OCI-LY7 (cell line): ENCODE results near the gene CALM1. TPM values are rescaled to one million over a fixed set of nuclear protein-coding genes. Genes with fewer than 3 reads are reported as not detected.

Source experiments
- BruUV-seq: library from RNA; stranded (reverse); fragments of 400-500 nt; replicated peaks from 2 replicates; lab custom pipeline; 2021; lab: Mats Ljungman, UMichigan
- CTCF ChIA-PET: fragments of 300-600 bp; sonication (Branson Sonifier 250); formaldehyde crosslinking; loops from one replicate; lab custom pipeline; 2022; ENCODE audit warnings: antibody characterized with exemption; ENCODE audit not compliant: unreplicated experiment; lab: Charles Lee
- POLR2A ChIA-PET: fragments of 300-600 bp; sonication (Branson Sonifier 250); formaldehyde crosslinking; loops from one replicate; lab custom pipeline; 2022; ENCODE audit warnings: antibody characterized with exemption; lab: Charles Lee
- DNase-seq: peaks from one replicate; pipeline ENCODE4 v3.0.0-alpha.2; 2015; ENCODE audit warnings: low spot score
- H2AFZ ChIP-seq: fragments of 200-600 bp; sonication (generic), shearing (Covaris generic); 2 replicates; pipeline ENCODE4 v1.6.1; 2014; ENCODE audit warnings: mild to moderate bottlenecking, antibody characterized with exemption, low read length, moderate library complexity
- H3K27ac ChIP-seq: fragments of 200-600 bp; sonication (generic); 2 replicates; pipeline ENCODE4 v1.5.1; 2014; ENCODE audit warnings: mixed run types, low read depth, mild to moderate bottlenecking, moderate library complexity, low read length, inconsistent platforms; ENCODE audit not compliant: poor library complexity, severe bottlenecking
- H3K36me3 ChIP-seq: fragments of 200-600 bp; sonication (generic); 2 replicates; pipeline ENCODE4 v1.6.1; 2014; ENCODE audit warnings: mild to moderate bottlenecking, antibody characterized with exemption, low read length, moderate library complexity, mixed read lengths; ENCODE audit not compliant: insufficient read depth
- H3K4me1 ChIP-seq: fragments of 200-600 bp; sonication (generic); 2 replicates; pipeline ENCODE4 v1.5.1; 2014; ENCODE audit warnings: mild to moderate bottlenecking, low read length; ENCODE audit not compliant: insufficient read depth, poor library complexity, severe bottlenecking
- H3K4me2 ChIP-seq: fragments of 200-600 bp; sonication (generic); 2 replicates; pipeline ENCODE4 v1.6.1; 2014; ENCODE audit warnings: mild to moderate bottlenecking, low read length
- H3K4me3 ChIP-seq: fragments of 200-600 bp; sonication (generic); 2 replicates; pipeline ENCODE4 v1.5.1; 2014; ENCODE audit warnings: mild to moderate bottlenecking, low read depth, low read length; ENCODE audit not compliant: poor library complexity, severe bottlenecking
- H3K79me2 ChIP-seq: fragments of 200-600 bp; sonication (generic); 2 replicates; pipeline ENCODE4 v1.6.1; 2016; ENCODE audit warnings: low read depth, mild to moderate bottlenecking, low read length, moderate library complexity, mixed read lengths; ENCODE audit not compliant: insufficient read depth
- H3K9me2 ChIP-seq: fragments of 200-600 bp; sonication (generic); 2 replicates; pipeline ENCODE4 v1.6.1; 2016; ENCODE audit warnings: mild to moderate bottlenecking, low read length, mixed read lengths; ENCODE audit not compliant: insufficient read depth
- H3K9me3 ChIP-seq: fragments of 200-600 bp; sonication (generic); 2 replicates; pipeline ENCODE4 v1.6.1; 2014; ENCODE audit warnings: mild to moderate bottlenecking, mixed run types, low read length, mixed read lengths
- H4K20me1 ChIP-seq: fragments of 200-600 bp; sonication (generic); 2 replicates; pipeline ENCODE4 v1.6.1; 2014; ENCODE audit warnings: mild to moderate bottlenecking, antibody characterized with exemption, low read length, moderate library complexity, mixed read lengths; ENCODE audit not compliant: insufficient read depth
- CTCF ChIP-seq: fragments of 200-600 bp; sonication (generic); conservative IDR thresholded peaks from 2 replicates; pipeline ENCODE4 v1.5.1; 2014; ENCODE audit warnings: mild to moderate bottlenecking, antibody characterized with exemption, low read length, moderate library complexity, mixed read lengths
- EZH2phosphoT487 ChIP-seq: fragments of 200-600 bp; sonication (generic); IDR thresholded peaks from 2 replicates; pipeline ENCODE4 v1.6.1; 2018; ENCODE audit warnings: low read depth, borderline replicate concordance, mild to moderate bottlenecking, mixed run types, antibody characterized with exemption, low read length, moderate library complexity, mixed read lengths
- intact Hi-C: fragments of 100-400 bp; cut with micrococcal nuclease; formaldehyde crosslinking; loops from one replicate; pipeline ENCODE4 v1.10.0; 2022; ENCODE audit not compliant: unreplicated experiment
- total RNA-seq, 2 experiments: library from RNA; depleted of rRNA in 1 of 2; stranded (reverse); fragments of >200 nt in 1 of 2; shearing (Covaris generic) in 1 of 2; gene quantifications; 2 replicates each; pipeline ENCODE4 v1.2.3, GENCODE V29; 2014 to 2022

Gene CALM1
- total RNA-seq, 2 experiments from 2014 or later, result 282 to 311 TPM

GRCh38 chr14:90454041-90455000 lies 57.5 kb downstream of the CALM1 start:
- H3K79me2 ChIP-seq, result no peaks in the 10 kb centered on the region
- no peaks in the 10 kb centered on the region for H3K4me1 ChIP-seq
- CTCF ChIA-PET, result interaction anchor here (0.6 kb wide), 1 partner anchor 270 kb away, joined by 4 read pairs; no protein-coding TSS in a partner anchor
- H3K9me2 ChIP-seq, result no peaks in the 10 kb centered on the region
- H3K36me3 ChIP-seq, result no peaks in the 10 kb centered on the region
- H2AFZ ChIP-seq, result no peak overlapping the region
- H3K9me3 ChIP-seq, result no peaks in the 10 kb centered on the region
- DNase-seq, result peak; percentile 16
- H3K4me2 ChIP-seq, result no peak overlapping the region
- H3K4me3 ChIP-seq, result no peak overlapping the region
- no peaks in the 10 kb centered on the region for H4K20me1 ChIP-seq
- TF ChIP-seq CTCF (no peak), EZH2phosphoT487 (no peak)
- no TSS peak for BruUV-seq
- intact Hi-C loops, result no loop called here
- H3K27ac ChIP-seq, result no peak overlapping the region
- POLR2A ChIA-PET, result no interaction called here

- Histone ChIP-seq H3K9me2 (no peaks in the 10 kb centered on the region), H3K79me2 (no peaks in the 10 kb centered on the region), H2AFZ (no peak overlapping the region), H4K20me1 (no peaks in the 10 kb centered on the region), H3K36me3 (no peaks in the 10 kb centered on the region), H3K4me2 (no peak overlapping the region), H3K9me3 (no peaks in the 10 kb centered on the region), H3K27ac (no peak overlapping the region), H3K4me3 (no peak overlapping the region), H3K4me1 (no peaks in the 10 kb centered on the region)
- no TSS peak for BruUV-seq
- no peak for DNase-seq
- ChIA-PET POLR2A (no interaction called here), CTCF (no interaction called here)
- intact Hi-C loops, result no loop called here
- no peak for TF ChIP-seq EZH2phosphoT487
- TF ChIP-seq CTCF, result no peak
Observed at GRCh38 chr14:90455100-90455571, 58.3 kb downstream of the CALM1 start.

GRCh38 chr14:90456551-90456950 lies 59.7 kb downstream of the CALM1 start:
- Histone ChIP-seq H3K27ac (no peak overlapping the region), H3K36me3 (no peaks in the 10 kb centered on the region), H2AFZ (no peak overlapping the region), H3K9me2 (no peaks in the 10 kb centered on the region), H3K9me3 (no peaks in the 10 kb centered on the region), H3K4me3 (no peak overlapping the region), H3K4me1 (no peaks in the 10 kb centered on the region), H4K20me1 (no peaks in the 10 kb centered on the region), H3K4me2 (no peak overlapping the region), H3K79me2 (no peaks in the 10 kb centered on the region)
- ChIA-PET POLR2A (no interaction called here), CTCF (no interaction called here)
- intact Hi-C loops, result no loop called here
- no peak for TF ChIP-seq CTCF
- no TSS peak for BruUV-seq
- DNase-seq, result no peak
